T-helper 2 cell treated with Interferon-gamma antibody and Interleukin-4, amounts not matched to agents 100 ng/mL and 5 ng/mL, for 36 hours (primary cell): Measurements from ENCODE around the gene USH1C. TPM values are rescaled to one million over a fixed set of nuclear protein-coding genes. Genes with fewer than 3 reads are reported as not detected.

ENCODE experiments used
- intact Hi-C: fragments of 100-400 bp; cut with micrococcal nuclease; formaldehyde crosslinking; loops from one replicate; pipeline ENCODE4 v1.15.1; 2023
- total RNA-seq: library from RNA; stranded (reverse); gene quantifications from 2 replicates; pipeline ENCODE4 v1.2.3, GENCODE V29; 2022

USH1C gene
- total RNA-seq, 1 donor from 2014 or later: not detected

GRCh38 chr11:17571431-17572358 lies 27.5 kb upstream of the USH1C start:
- intact Hi-C loops: no loop called here

DNA sequence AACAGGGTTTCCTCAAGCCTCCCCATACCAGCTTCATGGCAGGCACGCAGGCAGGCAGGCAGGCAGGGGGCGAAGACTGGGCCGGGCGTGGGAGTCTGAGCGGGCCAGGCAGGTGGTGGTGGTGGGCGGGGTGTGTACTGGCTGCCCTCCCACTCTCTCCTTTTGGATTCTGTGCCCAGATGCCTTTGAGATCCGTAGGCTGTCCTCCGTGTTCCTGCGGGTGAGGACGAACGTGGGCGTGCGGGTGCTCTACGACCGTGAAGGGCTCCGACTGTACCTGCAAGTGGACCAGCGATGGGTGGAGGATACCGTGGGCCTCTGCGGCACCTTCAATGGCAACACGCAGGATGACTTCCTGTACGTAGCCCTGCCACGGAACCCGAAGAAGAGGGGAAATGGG lies 25.8 kb upstream of the USH1C start:
- intact Hi-C loops: no loop called here

GRCh38 chr11:17568944-17569343 lies 24.7 kb upstream of the USH1C start:
- intact Hi-C loops: no loop called here

DNA sequence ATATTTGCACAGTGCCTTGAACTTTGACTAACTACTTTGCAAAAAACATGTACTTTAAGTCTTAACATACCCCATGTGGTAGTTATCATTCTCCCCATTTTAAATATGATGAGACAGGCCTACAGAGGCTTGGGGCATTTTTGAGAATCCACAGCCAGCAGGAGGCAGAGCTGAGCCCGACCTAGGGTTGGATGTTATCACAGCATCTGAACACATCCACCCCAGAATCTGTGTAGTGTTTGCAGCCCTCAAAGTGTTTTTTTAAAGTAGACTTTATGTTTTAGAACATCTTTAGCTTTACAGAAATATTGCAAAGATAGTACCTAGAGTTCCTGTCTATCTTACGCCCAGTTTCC lies 20.4 kb upstream of the USH1C start:
- intact Hi-C loops: no loop called here

GRCh38 chr11:17563961-17564686 lies 19.9 kb upstream of the USH1C start:
- intact Hi-C loops: no loop called here

DNA sequence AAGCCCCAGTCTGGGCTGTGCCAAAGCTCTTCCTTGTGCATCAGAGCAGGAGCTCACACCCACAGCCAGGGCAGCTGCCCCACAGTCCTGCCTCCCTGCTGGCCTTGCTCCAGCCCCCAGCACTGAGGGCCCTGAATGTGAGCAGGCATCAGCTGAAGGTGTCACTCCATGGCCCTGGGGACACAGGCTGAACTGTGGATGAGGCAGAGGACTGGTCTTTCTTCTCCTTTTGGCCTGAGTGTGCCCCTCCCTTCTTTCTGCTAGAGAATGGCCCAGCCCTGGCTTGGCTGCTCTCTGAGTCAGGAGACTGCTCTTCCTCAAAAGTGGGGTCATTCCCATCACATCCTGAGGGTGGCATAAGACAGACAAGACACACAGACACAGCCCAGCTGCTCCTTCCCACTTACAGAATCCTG lies 19.0 kb upstream of the USH1C start:
- intact Hi-C loops: no loop called here

DNA sequence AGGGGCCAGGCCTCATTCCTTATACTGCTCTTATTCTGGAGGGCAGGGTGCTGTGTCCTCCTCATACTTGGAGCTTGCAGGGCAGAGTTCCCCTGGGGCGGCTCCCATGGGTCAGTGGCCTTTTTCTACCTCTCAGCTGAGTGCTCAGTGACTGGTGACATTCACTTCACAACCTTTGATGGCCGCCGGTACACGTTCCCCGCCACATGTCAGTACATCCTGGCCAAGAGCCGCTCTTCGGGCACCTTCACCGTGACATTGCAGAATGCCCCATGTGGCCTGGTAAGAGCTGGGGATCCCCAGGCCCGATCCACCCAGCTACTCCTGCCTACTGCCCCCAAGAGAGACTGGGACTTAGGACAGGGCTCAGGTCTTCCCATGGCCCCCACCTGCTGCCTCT lies 17.3 kb upstream of the USH1C start:
- intact Hi-C loops: no loop called here

DNA sequence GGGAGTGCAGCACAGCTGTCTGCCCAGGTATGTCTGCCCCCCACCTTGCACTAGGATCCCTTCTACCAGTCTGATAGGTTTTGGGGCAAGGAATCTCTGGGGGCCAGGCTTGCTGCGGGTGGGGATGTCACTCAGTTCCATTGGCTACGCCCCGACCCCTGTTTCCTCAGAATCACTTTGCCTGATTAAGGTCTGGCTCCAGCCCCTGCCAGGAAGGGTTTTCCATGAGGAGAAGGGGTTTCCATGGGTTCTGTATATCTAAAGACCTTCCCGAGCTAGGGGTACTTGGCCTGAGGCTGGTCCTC lies 16.8 kb upstream of the USH1C start:
- intact Hi-C loops: no loop called here

- intact Hi-C loops: no loop called here
Observed at GRCh38 chr11:17560281-17561110, 16.3 kb upstream of the USH1C start.

DNA sequence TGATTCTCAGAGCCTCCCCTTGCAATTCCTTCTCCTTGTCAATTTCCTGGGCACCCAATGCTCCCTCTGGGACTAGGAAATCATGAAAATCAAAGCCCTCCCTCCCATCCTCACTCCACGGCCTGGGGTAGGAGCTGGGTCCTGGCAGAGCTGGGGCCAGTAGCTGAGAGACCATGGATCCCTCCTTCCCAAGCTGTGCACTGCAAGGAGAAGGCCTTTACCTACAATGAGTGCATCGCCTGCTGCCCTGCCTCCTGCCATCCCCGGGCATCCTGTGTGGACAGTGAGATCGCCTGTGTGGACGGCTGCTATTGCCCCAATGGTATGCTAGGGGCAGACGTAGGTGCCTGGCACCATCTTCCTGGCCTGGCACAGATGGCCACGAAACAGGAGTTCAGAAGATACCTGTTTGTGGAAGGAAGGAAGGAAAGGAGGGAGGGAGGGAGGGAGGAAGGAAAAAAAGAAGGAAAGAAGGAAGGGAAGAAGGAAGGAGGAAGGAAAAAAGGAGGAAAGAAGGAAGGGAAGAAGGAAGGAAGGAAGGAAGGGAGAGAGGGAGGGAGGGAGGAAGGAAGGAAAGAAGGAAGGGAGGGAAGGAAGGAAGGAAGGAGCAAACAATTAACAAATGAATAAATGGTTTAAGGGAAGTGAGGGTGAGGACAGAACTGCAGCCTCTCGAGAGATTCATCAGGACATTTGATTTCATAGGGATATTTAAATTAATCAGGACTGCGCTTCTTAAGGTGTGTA lies 15.3 kb upstream of the USH1C start:
- intact Hi-C loops: no loop called here

GRCh38 chr11:17558916-17559315 lies 14.7 kb upstream of the USH1C start:
- intact Hi-C loops: no loop called here

DNA sequence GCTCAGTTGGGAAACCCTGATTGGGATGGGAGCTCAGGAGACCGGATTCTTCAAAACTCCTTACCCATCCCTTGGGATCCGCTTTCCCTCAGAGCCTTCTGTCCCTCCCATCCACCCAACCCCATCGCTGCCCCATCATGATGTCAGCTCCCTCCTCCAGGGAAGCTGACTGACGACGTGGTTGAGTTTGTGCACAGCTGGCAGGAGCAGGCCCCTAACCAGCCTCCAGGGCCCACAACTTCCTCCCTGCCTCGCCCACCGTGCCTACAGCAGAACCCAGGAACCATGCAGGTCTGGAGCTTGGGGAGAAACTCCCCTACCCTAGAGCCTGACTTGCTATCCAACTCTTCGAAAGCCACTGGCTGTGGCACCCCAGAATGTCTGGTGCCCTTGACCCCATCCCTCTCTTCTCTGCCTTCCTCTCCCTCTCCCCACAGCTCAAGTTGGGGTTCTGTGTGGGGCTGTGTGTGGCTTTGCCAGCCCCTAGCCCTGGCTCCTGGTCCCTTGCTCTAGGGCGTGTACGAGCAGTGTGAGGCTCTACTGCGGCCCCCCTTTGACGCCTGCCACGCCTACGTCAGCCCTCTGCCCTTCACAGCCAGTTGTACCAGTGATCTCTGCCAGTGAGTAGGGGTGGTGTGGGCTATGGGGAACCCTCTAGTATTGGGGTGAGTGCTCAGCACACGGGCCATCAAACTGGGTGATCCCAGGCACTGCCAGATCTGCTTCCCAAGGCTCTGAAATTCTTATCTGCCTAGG lies 14.0 kb upstream of the USH1C start:
- intact Hi-C loops: no loop called here

GRCh38 chr11:17556999-17557398 lies 12.8 kb upstream of the USH1C start:
- intact Hi-C loops: no loop called here

DNA sequence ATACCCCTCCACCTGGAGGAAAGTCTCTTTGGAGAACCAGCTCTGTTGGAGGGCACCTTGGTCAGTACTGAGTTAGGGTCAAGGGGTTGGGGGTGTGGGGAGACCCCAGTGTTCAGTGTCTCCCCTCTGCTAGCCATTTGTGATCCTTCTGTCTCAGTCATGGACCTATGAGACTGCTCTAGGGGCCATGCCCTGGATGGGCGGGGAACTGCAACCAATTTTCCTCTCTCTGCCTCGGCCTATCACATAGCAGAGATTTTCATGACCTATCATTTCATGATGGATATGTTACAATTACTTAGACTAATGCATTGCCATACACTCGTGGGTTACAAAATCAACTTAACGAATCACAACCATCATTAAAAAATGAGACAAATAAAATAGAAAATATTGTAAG lies 10.3 kb upstream of the USH1C start:
- intact Hi-C loops: no loop called here

DNA sequence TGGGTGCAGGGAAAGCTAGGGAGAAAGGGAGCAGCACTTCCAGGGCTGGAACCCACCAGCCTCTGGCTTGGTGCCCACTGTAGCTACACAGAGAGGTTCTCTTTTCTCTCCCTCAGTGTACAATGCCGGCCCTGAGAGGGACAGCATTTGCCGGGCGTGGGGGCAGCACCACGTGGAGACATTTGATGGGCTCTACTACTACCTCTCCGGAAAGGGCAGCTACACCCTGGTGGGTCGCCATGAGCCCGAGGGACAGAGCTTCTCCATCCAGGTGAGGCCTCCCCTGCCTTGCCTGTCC lies 9.0 kb upstream of the USH1C start:
- intact Hi-C loops: no loop called here

GRCh38 chr11:17552392-17553248 lies 8.4 kb upstream of the USH1C start:
- intact Hi-C loops: no loop called here

DNA sequence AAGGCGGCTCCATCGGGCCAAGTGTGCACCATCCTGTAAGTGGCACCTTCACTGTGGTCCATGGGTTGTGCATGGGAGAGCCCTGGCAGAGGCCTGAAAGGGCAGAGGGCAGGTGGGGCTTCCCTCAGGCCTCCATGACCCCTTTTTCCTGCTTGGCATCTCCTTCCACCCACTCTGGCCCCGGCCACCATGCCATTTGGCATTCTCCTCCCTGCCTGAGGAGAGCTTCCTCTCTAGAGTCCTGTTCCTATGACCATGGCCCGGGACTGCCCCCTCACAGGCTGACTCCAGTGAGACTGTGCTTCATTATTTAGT lies 7.8 kb upstream of the USH1C start:
- intact Hi-C loops: no loop called here

DNA sequence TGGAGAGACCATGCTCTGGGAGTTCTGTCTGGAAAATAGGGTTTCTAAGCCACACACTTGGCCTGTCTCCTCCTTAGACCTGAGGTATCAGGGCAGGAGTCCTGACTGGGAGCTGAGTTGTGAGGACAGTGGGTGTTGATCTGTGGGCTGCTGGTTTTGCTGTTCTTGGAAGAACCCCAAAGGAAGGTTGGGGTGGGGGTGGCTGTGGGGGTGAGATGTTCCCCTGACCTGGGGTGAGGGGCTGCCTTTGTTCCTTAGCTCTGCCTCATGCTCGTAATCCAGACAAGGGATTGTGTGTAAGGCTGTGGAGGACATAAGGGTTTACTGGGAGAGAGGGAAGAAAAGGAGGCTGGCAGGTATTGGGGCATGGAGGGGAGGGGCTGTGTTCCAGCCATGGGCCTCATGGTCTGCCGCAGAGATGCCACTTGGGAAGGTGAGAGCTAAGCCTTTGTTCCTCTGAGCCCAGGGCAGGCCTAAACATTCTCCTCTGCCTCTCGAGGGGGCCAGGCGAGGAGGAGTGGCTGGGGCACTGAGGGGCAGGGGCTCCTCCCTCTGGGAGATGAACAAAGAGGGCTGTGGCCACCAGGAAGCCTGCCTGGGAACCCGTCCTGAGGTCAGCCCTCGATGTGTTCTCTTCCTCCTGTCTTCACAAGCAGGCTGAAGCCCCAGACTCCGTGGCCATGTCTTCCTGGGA lies 7.3 kb upstream of the USH1C start:
- intact Hi-C loops: no loop called here
